ENCODE data around the gene COQ4. TPM values are rescaled to one million over a fixed set of nuclear protein-coding genes. Genes with fewer than 3 reads are reported as not detected.

Gene COQ4
- total RNA-seq, 1 donor from 2014 or later = 42.0 TPM

GRCh38 chr9:128324401-128324800, 1.8 kb downstream of the COQ4 start:
- no peak overlapping the region for H3K4me3 ChIP-seq
- H3K4me1 ChIP-seq = peaks cover 40% of the 10 kb centered on the region
- H3K9me3 ChIP-seq = no peaks in the 10 kb centered on the region
- no peak for DNase-seq (ENCODE audit: extremely low spot score in 2 of 2)
- H3K27me3 ChIP-seq = no peaks in the 10 kb centered on the region
- H3K27ac ChIP-seq = no peak overlapping the region
- TF ChIP-seq POLR2A (IDR thresholded peaks at IDR 0.05) (no peak), CTCF (IDR thresholded peaks at IDR 0.05) (no peak), POLR2AphosphoS5 (IDR thresholded peaks at IDR 0.05; ENCODE audit: insufficient read depth in 1 of 2, low read depth in 1 of 2) (no peak)
- intact Hi-C loops (cut with DNase I) = no loop called here
- H3K36me3 ChIP-seq = peaks cover 0 to 21% of the 10 kb centered on the region in 2 donors

- TF ChIP-seq CTCF (IDR thresholded peaks at IDR 0.05) = no peak
- TF ChIP-seq POLR2AphosphoS5 (IDR thresholded peaks at IDR 0.05; ENCODE audit: insufficient read depth in 1 of 2, low read depth in 1 of 2) = no peak
- no peak for TF ChIP-seq POLR2A (IDR thresholded peaks at IDR 0.05)
- Histone ChIP-seq H3K9me3 (no peaks in the 10 kb centered on the region), H3K27me3 (no peaks in the 10 kb centered on the region), H3K4me1 (peaks cover 39% of the 10 kb centered on the region), H3K36me3 (peaks cover 0 to 21% of the 10 kb centered on the region in 2 donors), H3K27ac (no peak overlapping the region), H3K4me3 (no peak overlapping the region)
- intact Hi-C loops (cut with DNase I) = no loop called here
- DNase-seq (ENCODE audit: extremely low spot score in 2 of 2) = no peak
Observed at GRCh38 chr9:128325629-128326028, 3.0 kb downstream of the COQ4 start.

- Histone ChIP-seq H3K4me3 (no peak overlapping the region), H3K9me3 (no peaks in the 10 kb centered on the region), H3K4me1 (no peaks in the 10 kb centered on the region), H3K27ac (no peak overlapping the region), H3K27me3 (no peaks in the 10 kb centered on the region), H3K36me3 (peaks cover 0 to 6% of the 10 kb centered on the region in 2 donors)
- intact Hi-C loops (cut with DNase I) = no loop called here
- TF ChIP-seq POLR2A (IDR thresholded peaks at IDR 0.05) = no peak
- no peak for TF ChIP-seq POLR2AphosphoS5 (IDR thresholded peaks at IDR 0.05; ENCODE audit: insufficient read depth in 1 of 2, low read depth in 1 of 2)
- TF ChIP-seq CTCF (IDR thresholded peaks at IDR 0.05) = no peak
- no peak for DNase-seq (ENCODE audit: extremely low spot score in 2 of 2)
Observed at GRCh38 chr9:128333451-128333869, 10.8 kb downstream of the COQ4 start.

- H3K9me3 ChIP-seq = no peaks in the 10 kb centered on the region
- H3K4me1 ChIP-seq = no peaks in the 10 kb centered on the region
- H3K4me3 ChIP-seq = no peak overlapping the region
- H3K36me3 ChIP-seq = peaks cover 0 to 6% of the 10 kb centered on the region in 2 donors
- no peak for TF ChIP-seq CTCF (IDR thresholded peaks at IDR 0.05)
- no peak for DNase-seq (ENCODE audit: extremely low spot score in 2 of 2)
- intact Hi-C loops (cut with DNase I) = no loop called here
- H3K27ac ChIP-seq = no peak overlapping the region
- no peaks in the 10 kb centered on the region for H3K27me3 ChIP-seq
Observed at GRCh38 chr9:128335161-128335560, 12.5 kb downstream of the COQ4 start.

GRCh38 chr9:128335914-128336313, 13.3 kb downstream of the COQ4 start:
- intact Hi-C loops (cut with DNase I) = no loop called here
- TF ChIP-seq POLR2AphosphoS5 (IDR thresholded peaks at IDR 0.05; ENCODE audit: insufficient read depth in 1 of 2, low read depth in 1 of 2) = no peak
- TF ChIP-seq POLR2A (IDR thresholded peaks at IDR 0.05) = no peak
- TF ChIP-seq CTCF (IDR thresholded peaks at IDR 0.05) = no peak
- no peak for DNase-seq (ENCODE audit: extremely low spot score in 2 of 2)
- Histone ChIP-seq H3K27me3 (no peaks in the 10 kb centered on the region), H3K36me3 (peaks cover 0 to 6% of the 10 kb centered on the region in 2 donors), H3K4me3 (no peak overlapping the region), H3K4me1 (peaks cover 3% of the 10 kb centered on the region), H3K27ac (no peak overlapping the region), H3K9me3 (no peaks in the 10 kb centered on the region)
